Measurements from ENCODE around the gene R3HDM2.

DNA sequence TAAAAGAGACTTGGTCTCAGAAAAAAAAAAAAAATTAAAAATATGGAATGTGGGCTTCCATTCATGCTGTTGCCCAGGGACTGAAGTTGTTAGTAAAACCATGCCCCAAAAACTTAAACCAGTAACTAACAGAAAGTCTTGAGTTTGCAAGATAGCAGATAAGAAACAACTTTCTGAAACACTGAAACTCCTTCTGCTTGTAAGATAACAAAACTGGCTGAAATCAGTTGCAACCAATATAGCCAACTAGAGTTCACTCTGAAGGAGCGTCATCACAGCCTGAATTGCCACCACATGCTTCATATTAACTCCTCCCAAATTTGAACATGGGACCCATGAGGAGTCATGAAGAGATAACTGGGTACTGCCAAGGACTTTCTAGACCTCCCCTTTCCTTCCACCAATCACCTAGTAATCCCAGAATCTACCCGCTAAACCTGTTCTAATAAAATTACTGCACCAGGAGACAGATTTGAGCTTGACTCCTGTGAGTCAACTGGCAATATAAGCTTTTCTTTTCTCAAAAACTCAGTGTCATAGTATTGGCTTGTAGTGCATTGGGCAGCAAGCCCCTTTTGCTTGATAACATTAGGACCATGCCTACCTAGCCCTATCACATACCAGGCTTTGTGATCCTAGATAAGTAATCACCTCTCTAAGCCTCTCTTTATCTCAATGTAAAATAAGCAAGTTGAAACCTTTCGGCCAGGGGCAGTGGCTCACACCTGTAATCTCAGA is 53.6 kb downstream of the R3HDM2 start:
- TF ChIP-seq, protein P1, sequence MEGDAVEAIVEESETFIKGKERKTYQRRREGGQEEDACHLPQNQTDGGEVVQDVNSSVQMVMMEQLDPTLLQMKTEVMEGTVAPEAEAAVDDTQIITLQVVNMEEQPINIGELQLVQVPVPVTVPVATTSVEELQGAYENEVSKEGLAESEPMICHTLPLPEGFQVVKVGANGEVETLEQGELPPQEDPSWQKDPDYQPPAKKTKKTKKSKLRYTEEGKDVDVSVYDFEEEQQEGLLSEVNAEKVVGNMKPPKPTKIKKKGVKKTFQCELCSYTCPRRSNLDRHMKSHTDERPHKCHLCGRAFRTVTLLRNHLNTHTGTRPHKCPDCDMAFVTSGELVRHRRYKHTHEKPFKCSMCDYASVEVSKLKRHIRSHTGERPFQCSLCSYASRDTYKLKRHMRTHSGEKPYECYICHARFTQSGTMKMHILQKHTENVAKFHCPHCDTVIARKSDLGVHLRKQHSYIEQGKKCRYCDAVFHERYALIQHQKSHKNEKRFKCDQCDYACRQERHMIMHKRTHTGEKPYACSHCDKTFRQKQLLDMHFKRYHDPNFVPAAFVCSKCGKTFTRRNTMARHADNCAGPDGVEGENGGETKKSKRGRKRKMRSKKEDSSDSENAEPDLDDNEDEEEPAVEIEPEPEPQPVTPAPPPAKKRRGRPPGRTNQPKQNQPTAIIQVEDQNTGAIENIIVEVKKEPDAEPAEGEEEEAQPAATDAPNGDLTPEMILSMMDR (CRISPR knock-in tag; IDR thresholded peaks at IDR 0.05): no peak
- TF ChIP-seq ASH2L (IDR thresholded peaks at IDR 0.05; ENCODE audit: insufficient read length, low read depth, low read length): no peak
